Osteoblast (primary cell): ENCODE results near the gene ELAPOR1. TPM values are rescaled to one million over a fixed set of nuclear protein-coding genes. Genes with fewer than 3 reads are reported as not detected.
A peak's percentile ranks its signal among the peaks of the same experiment; 100 is the strongest.
"Not testable (repeated sequence)": the region's sequence is repeated elsewhere in the genome, so short reads cannot be mapped to it uniquely, and the experiment has no call there.

Experiments
- DNase-seq: peaks from one replicate; pipeline ENCODE4 v3.0.0; 2011; ENCODE audit warnings: low spot score, mixed read lengths; ENCODE audit not compliant: insufficient read length; ENCODE audit errors: missing footprints
- H2AFZ ChIP-seq: 2 replicates; pipeline ENCODE4 v1.6.0; 2011; ENCODE audit warnings: mild to moderate bottlenecking, low read length
- H3K27ac ChIP-seq: 2 replicates; pipeline ENCODE4 v1.5.1; 2011; ENCODE audit warnings: mild to moderate bottlenecking, low read depth, low read length, moderate library complexity
- H3K27me3 ChIP-seq: 2 replicates; pipeline ENCODE4 v1.6.0; 2012; ENCODE audit warnings: mild to moderate bottlenecking, control low read depth, inconsistent platforms, low read length, moderate library complexity; ENCODE audit not compliant: insufficient read depth
- H3K36me3 ChIP-seq: 2 replicates; pipeline ENCODE4 v1.5.1; 2011; ENCODE audit warnings: mild to moderate bottlenecking, low read length, control low read depth, moderate library complexity; ENCODE audit not compliant: insufficient read depth
- H3K4me1 ChIP-seq: 2 replicates; pipeline ENCODE4 v1.5.1; 2011; ENCODE audit warnings: mild to moderate bottlenecking, low read length, control low read depth, moderate library complexity; ENCODE audit not compliant: insufficient read depth
- H3K4me2 ChIP-seq: 2 replicates; pipeline ENCODE4 v1.6.0; 2011; ENCODE audit warnings: mild to moderate bottlenecking, low read length; ENCODE audit not compliant: insufficient read depth
- H3K4me3 ChIP-seq: fragments of 200-600 bp; sonication (generic); 3 replicates; pipeline ENCODE4 v1.5.1; 2012; ENCODE audit warnings: mild to moderate bottlenecking, low read length, inconsistent platforms; ENCODE audit not compliant: insufficient read depth
- H3K79me2 ChIP-seq: 2 replicates; pipeline ENCODE4 v1.6.0; 2012; ENCODE audit warnings: mild to moderate bottlenecking, low read length, control low read depth, inconsistent platforms; ENCODE audit not compliant: insufficient read depth
- H3K9me3 ChIP-seq: 2 replicates; pipeline ENCODE4 v1.5.1; 2011; ENCODE audit warnings: low read depth, low read length, control low read depth
- H4K20me1 ChIP-seq: 2 replicates; pipeline ENCODE4 v1.6.0; 2012; ENCODE audit warnings: mild to moderate bottlenecking, low read length, control low read depth; ENCODE audit not compliant: insufficient read depth
- CTCF ChIP-seq: IDR thresholded peaks from 2 replicates; pipeline ENCODE4 v1.5.1; 2011; ENCODE audit warnings: mild to moderate bottlenecking, low read depth, low read length, moderate library complexity; ENCODE audit errors: extremely low read depth
- total RNA-seq: library from RNA; depleted of rRNA; stranded (reverse); fragments of >200 nt; gene quantifications from 2 replicates; pipeline ENCODE4 v1.2.3, GENCODE V29; 2012

ELAPOR1 gene
- total RNA-seq, 1 donor = 0.36 TPM

GRCh38 chr1:109142260-109142659, 28.3 kb downstream of the ELAPOR1 start:
- H4K20me1 ChIP-seq = no peaks in the 10 kb centered on the region
- no peaks in the 10 kb centered on the region for H3K36me3 ChIP-seq
- H3K9me3 ChIP-seq = no peaks in the 10 kb centered on the region
- DNase-seq = no peak
- H3K4me3 ChIP-seq = no peak overlapping the region
- no peaks in the 10 kb centered on the region for H3K4me1 ChIP-seq
- no peak overlapping the region for H3K27ac ChIP-seq
- no peak overlapping the region for H2AFZ ChIP-seq
- no peaks in the 10 kb centered on the region for H3K79me2 ChIP-seq
- no peak for TF ChIP-seq CTCF
- no peaks in the 10 kb centered on the region for H3K27me3 ChIP-seq
- no peak overlapping the region for H3K4me2 ChIP-seq

DNA sequence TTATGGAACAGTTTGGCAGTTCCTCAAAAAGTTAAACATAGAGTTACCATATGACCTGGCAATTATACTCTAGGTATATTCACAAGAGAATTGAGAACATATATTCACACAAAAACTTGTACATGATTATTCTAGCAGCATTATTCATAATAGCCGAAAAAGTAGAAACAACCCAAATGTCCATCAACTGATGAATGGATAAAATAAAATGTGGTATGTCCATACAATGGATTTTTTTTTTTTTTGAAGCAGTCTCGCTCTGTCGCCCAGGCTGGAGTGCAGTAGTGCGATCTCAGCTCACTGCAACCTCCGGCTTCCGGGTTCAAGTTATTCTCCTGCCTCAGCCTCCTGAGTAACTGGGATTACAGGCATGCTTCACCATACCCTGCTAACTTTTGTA, 28.8 kb downstream of the ELAPOR1 start:
- DNase-seq, H3K79me2 ChIP-seq, H3K36me3 ChIP-seq, H3K4me3 ChIP-seq, H3K4me1 ChIP-seq, H4K20me1 ChIP-seq, H3K4me2 ChIP-seq, H3K27me3 ChIP-seq, H2AFZ ChIP-seq, H3K9me3 ChIP-seq, H3K27ac ChIP-seq: not testable (repeated sequence)

GRCh38 chr1:109148987-109149561, 35.2 kb downstream of the ELAPOR1 start:
- Histone ChIP-seq H2AFZ (peak overlapping the region; percentile 65), H3K4me2 (no peak overlapping the region), H3K36me3 (no peaks in the 10 kb centered on the region), H3K27me3 (no peaks in the 10 kb centered on the region), H3K4me1 (peaks cover 18% of the 10 kb centered on the region), H3K9me3 (no peaks in the 10 kb centered on the region), H3K79me2 (no peaks in the 10 kb centered on the region), H4K20me1 (no peaks in the 10 kb centered on the region), H3K4me3 (no peak overlapping the region), H3K27ac (no peak overlapping the region)
- DNase-seq = no peak
- TF ChIP-seq CTCF = no peak

GRCh38 chr1:109149874-109150601, 36.1 kb downstream of the ELAPOR1 start:
- Histone ChIP-seq H3K9me3 (no peaks in the 10 kb centered on the region), H4K20me1 (no peaks in the 10 kb centered on the region), H3K36me3 (no peaks in the 10 kb centered on the region), H3K4me1 (peaks cover 18% of the 10 kb centered on the region), H3K4me2 (no peak overlapping the region), H3K4me3 (no peak overlapping the region), H2AFZ (peak overlapping the region; percentile 65), H3K27ac (no peak overlapping the region), H3K27me3 (no peaks in the 10 kb centered on the region), H3K79me2 (no peaks in the 10 kb centered on the region)
- DNase-seq = no peak
- TF ChIP-seq CTCF = no peak
